ENCODE measurements around the gene HOXB5.

GRCh38 chr17:48630925-48631692 lies 37.5 kb upstream of the HOXB5 start:
- no peak for TF ChIP-seq ZFP30 (CRISPR knock-in tag; IDR thresholded peaks at IDR 0.05)
- no peak for TF ChIP-seq TCF4 (CRISPR knock-in tag; IDR thresholded peaks at IDR 0.05; ENCODE audit: borderline replicate concordance)
- TF ChIP-seq PATZ1 (CRISPR knock-in tag; IDR thresholded peaks at IDR 0.05; ENCODE audit: borderline replicate concordance): no peak
- no peak for TF ChIP-seq ZNF8 (CRISPR knock-in tag; IDR thresholded peaks at IDR 0.05)
- TF ChIP-seq RARB (CRISPR knock-in tag; IDR thresholded peaks at IDR 0.05): no peak
